GOT3 (cell line): Measurements from ENCODE around the gene AASS.

Source experiments
- DNase-seq: peaks from one replicate; lab custom pipeline; 2025; ENCODE audit warnings: mixed read lengths; lab: John Stamatoyannopoulos, UW

AASS gene

DNA sequence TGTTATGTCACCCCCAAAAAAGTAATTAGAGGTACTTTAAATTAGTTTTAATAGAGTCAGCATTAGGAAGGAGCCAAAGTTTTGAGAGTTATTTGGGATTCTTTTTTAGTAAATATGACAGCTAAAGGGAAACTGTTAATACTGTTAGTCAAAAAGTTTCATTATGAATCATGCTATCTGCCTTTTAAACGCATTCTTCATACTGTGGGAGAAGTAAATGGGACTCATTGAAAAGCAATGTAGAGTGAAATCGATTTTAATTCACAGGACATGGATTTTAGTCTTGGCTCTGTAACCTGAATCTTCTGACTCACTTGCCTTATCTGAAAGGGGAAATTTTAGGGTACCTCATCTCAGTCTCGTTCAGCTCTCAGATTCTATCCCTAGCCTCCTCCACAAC lies 105.1 kb downstream of the AASS start:
- DNase-seq: no peak

DNA sequence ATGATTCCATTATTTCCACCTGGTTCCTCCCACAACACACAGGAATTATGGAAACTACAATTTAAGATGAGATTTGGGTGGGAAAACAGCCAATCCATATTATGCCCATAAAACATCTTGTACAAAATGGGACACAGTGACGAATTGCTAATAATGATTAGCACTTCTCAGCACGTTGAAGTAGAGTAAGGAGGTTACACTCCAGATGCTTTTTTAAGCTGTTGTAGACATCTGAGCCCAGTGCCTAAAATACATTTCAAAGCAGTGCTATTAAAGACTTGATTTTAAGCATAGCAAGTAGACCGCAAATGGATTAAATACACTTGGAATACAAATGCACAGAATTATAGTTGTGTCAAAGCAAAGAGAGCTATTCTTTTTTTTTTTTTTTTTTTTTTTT lies 105.9 kb downstream of the AASS start:
- DNase-seq: no peak

GRCh38 chr7:122035876-122036275 lies 108.2 kb downstream of the AASS start:
- DNase-seq: no peak

- DNase-seq: no peak
Observed at GRCh38 chr7:122033641-122034040, 110.4 kb downstream of the AASS start.

DNA sequence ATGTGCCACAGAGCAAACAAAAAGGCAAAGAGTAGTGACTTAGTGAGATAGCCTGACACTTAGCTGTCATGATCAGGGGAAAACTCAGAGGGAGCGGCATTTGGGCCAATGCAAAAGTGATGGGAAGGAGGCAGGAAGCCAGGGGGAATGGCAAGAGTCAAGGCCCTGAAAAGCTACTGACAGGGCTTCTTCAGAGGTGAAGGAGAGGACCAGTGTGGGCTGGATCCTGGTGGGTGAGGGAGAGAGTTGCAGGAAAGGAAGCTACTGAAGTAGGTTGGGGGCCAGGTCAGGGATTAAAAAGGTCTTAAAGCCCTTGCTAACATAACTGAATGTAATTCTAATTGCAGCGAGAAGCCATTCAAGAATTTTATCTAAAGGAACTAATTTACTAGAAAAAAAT lies 117.0 kb downstream of the AASS start:
- DNase-seq: no peak
